ENCODE measurements around the gene SHQ1. TPM values are rescaled to one million over a fixed set of nuclear protein-coding genes. Genes with fewer than 3 reads are reported as not detected.
"Not testable (repeated sequence)": the region's sequence is repeated elsewhere in the genome, so short reads cannot be mapped to it uniquely, and the experiment has no call there.

Gene SHQ1
- total RNA-seq, 3 donors from 2014 or later, result 39.2 to 52.1 (median 44.4) TPM

DNA sequence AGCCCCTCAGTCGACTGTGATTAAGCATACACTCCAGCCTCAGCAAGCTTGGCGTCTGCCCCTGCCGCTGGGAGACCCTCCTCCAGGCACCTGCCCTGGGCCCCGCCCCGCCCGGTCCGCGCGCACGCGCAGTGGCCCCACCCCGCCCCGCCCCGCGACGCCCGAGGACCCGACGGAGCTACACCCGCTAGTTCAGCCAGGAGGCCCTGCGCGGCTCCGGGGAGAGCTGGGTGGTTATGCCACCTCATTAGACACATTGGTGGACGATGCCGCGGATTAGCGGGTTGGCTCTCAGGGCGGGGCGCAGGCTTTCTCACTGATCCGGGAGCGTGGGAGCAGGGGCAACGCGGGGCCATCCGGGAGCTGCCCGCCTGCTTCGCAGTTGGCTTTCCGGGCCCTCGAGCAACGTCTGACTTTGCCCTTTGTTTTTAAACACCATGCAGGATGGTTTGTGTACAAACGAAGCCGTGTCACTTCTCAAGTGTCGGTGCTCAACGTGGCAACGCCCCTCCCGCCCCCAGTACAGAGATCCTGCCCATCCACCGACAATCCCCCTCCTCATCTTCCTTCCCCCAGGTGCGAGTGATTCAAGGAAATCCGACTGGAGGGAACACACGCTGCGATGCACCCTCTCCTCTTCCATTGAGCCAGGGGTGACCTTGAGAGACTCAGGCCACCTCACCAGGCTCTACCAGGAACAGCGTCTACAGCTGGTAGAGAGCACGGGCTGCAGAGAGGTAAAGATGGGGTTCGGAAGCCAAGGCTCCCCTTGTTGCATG, 109.3 kb downstream of the SHQ1 start:
- Mint-ChIP-seq H3K4me1 (ENCODE audit: low read depth) (peaks cover 20% of the 10 kb centered on the region), H3K9me3 (no peaks in the 10 kb centered on the region)
- ATAC-seq, result peak; percentile 94 to 97

GRCh38 chr3:72735072-72735471, 113.2 kb downstream of the SHQ1 start:
- not testable (repeated sequence) for DNase-seq; ATAC-seq; H3K36me3 Mint-ChIP-seq (ENCODE audit: insufficient read depth); H3K4me3 Mint-ChIP-seq; H3K27me3 Mint-ChIP-seq (ENCODE audit: low read depth); H3K9me3 Mint-ChIP-seq
- peaks cover 17% of the 10 kb centered on the region for H3K4me1 Mint-ChIP-seq (ENCODE audit: low read depth)

More for the DNA sequence above, 109.3 kb downstream of the SHQ1 start:
- peak; percentile 68 for DNase-seq
- Mint-ChIP-seq H3K4me3 (peak overlapping the region; percentile 80), H3K36me3 (ENCODE audit: insufficient read depth) (peaks cover 1% of the 10 kb centered on the region), H3K27me3 (ENCODE audit: low read depth) (no peaks in the 10 kb centered on the region)

DNA sequence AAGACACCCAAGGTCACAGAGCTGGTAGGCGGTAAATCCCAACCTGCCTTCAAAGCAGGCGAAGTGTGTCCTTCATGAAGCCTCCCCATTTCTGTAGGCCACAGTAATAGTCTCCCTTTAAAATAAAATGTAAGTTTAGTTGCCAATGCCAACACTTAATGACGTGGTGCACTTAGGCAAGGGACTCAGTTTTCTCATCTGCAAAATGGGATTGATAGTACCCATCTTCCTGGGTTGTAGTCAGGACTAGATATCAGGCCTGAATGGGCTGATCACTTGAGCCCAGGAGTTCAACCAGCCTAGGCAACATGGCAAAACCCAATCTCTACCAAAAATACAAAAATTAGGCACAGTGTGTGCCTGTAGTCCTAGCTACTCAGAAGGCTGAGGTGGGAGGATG, 114.6 kb downstream of the SHQ1 start:
- Mint-ChIP-seq H3K27me3 (ENCODE audit: low read depth) (no peaks in the 10 kb centered on the region), H3K36me3 (ENCODE audit: insufficient read depth) (peaks cover 1% of the 10 kb centered on the region), H3K4me3 (no peak overlapping the region), H3K4me1 (ENCODE audit: low read depth) (peaks cover 6% of the 10 kb centered on the region), H3K9me3 (peaks cover 5% of the 10 kb centered on the region)
- DNase-seq (no peak), ATAC-seq (no peak)

GRCh38 chr3:72732666-72733345, 115.4 kb downstream of the SHQ1 start:
- not testable (repeated sequence) for H3K27me3 Mint-ChIP-seq (ENCODE audit: low read depth); DNase-seq; H3K9me3 Mint-ChIP-seq; H3K4me1 Mint-ChIP-seq (ENCODE audit: low read depth); ATAC-seq; H3K4me3 Mint-ChIP-seq; H3K36me3 Mint-ChIP-seq (ENCODE audit: insufficient read depth)

DNA sequence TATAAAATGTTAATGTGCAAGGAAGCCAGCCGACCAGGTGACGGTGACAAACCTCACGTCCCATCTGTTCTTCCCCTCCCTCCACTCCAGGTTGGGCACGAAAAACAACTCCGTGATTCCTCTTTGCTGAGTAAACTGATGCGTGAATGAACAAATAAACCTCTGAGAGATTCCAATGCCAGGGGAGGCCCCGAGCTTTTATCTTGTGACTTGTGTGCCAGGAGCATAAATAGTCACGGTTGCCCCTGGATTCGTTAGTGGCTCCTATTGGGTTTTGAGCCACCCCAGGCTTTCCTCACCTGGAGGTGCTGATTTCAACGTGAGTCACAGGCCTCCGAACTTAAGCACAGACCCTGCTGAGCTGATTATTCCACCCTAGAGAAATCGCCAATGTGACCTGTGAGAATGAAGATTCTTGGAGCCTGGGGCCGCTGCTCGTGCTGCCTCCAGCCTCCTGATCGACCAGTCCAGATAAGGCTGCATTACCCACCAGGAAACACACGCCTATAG, 119.2 kb downstream of the SHQ1 start:
- Mint-ChIP-seq H3K9me3 (peaks cover 5% of the 10 kb centered on the region), H3K4me1 (ENCODE audit: low read depth) (no peaks in the 10 kb centered on the region), H3K27me3 (ENCODE audit: low read depth) (no peaks in the 10 kb centered on the region), H3K4me3 (no peak overlapping the region), H3K36me3 (ENCODE audit: insufficient read depth) (no peaks in the 10 kb centered on the region)
- no peak for DNase-seq
- ATAC-seq, result no peak

GRCh38 chr3:72728329-72728889, 119.8 kb downstream of the SHQ1 start:
- Mint-ChIP-seq H3K27me3 (ENCODE audit: low read depth) (no peaks in the 10 kb centered on the region), H3K36me3 (ENCODE audit: insufficient read depth) (peaks cover 1% of the 10 kb centered on the region), H3K4me1 (ENCODE audit: low read depth) (peaks cover 3% of the 10 kb centered on the region), H3K4me3 (no peak overlapping the region), H3K9me3 (peaks cover 5% of the 10 kb centered on the region)
- ATAC-seq (no peak), DNase-seq (no peak)

DNA sequence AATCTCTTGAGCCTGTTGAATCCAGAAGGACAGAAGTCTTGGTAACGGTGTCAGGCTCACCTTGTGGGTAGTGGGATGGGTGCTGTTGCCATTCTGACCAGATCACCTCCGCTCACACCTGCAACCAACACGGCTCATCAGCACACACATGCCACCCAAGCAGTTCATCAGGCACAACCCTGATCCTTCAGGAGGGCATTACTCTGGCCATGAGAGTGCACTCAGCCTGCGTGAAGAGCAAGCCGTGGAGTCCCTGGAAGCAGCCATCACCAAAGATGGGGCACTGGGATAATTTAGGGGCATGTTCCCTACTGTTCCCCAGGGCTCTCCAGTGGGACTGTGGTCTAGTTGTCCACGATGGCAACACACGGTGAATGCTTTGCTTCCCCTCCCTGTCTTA, 120.5 kb downstream of the SHQ1 start:
- H3K36me3 Mint-ChIP-seq (ENCODE audit: insufficient read depth), result peaks cover 1% of the 10 kb centered on the region

GRCh38 chr3:72727172-72727571, 121.1 kb downstream of the SHQ1 start:
- Mint-ChIP-seq H3K9me3 (no peaks in the 10 kb centered on the region), H3K27me3 (ENCODE audit: low read depth) (no peaks in the 10 kb centered on the region), H3K4me1 (ENCODE audit: low read depth) (peaks cover 9% of the 10 kb centered on the region), H3K4me3 (no peak overlapping the region), H3K36me3 (ENCODE audit: insufficient read depth) (peaks cover 1% of the 10 kb centered on the region)
- ATAC-seq (no peak), DNase-seq (no peak)

More for the DNA sequence above, 120.5 kb downstream of the SHQ1 start:
- Mint-ChIP-seq H3K4me3 (no peak overlapping the region), H3K27me3 (ENCODE audit: low read depth) (no peaks in the 10 kb centered on the region), H3K9me3 (no peaks in the 10 kb centered on the region), H3K4me1 (ENCODE audit: low read depth) (peaks cover 9% of the 10 kb centered on the region)
- ATAC-seq (no peak), DNase-seq (no peak)

DNA sequence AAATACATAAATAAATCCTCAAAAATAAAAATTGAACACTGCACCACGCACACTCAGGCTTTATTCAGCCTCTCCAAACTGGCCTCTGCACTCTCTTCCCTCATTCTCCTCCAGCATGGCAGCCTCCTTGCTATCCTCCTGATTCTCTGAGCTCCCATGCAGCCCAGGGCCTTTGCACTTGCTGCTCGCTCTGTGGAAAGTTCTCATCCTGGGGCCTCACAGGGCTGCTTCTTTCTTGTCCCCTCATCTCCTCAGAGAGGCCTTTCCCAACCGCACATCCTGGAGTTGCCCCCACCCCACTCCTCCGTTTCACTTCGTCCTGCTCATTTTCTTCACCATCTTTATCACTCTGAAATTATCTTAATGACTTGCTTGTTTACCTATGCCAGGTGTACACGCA, 123.0 kb downstream of the SHQ1 start:
- ATAC-seq (no peak), DNase-seq (no peak)
- peaks cover 9% of the 10 kb centered on the region for H3K4me1 Mint-ChIP-seq (ENCODE audit: low read depth)
- H3K4me3 Mint-ChIP-seq, result no peak overlapping the region
- H3K27me3 Mint-ChIP-seq (ENCODE audit: low read depth), result no peaks in the 10 kb centered on the region
- peaks cover 1% of the 10 kb centered on the region for H3K36me3 Mint-ChIP-seq (ENCODE audit: insufficient read depth)
- H3K9me3 Mint-ChIP-seq, result no peaks in the 10 kb centered on the region

DNA sequence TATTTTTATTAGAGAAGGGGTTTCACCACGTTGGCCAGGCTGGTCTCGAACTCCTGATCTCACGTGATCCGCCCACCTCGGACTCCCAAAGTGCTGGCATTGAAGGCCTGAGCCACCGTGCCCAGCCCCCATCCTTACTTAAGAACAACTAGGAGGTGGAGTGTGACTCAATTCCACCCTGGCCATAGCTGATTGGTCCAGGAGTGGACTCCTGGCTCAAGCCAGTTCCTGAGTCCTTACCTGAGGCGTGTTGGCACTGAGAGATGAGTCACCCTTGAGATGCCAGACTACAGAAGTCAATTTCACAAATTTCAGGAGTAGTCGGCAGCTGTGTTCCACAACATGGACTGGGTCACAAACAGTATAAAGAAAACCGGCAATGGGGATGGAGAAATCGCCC, 124.2 kb downstream of the SHQ1 start:
- Mint-ChIP-seq H3K9me3 (no peaks in the 10 kb centered on the region), H3K4me1 (ENCODE audit: low read depth) (peaks cover 9% of the 10 kb centered on the region), H3K4me3 (no peak overlapping the region), H3K27me3 (ENCODE audit: low read depth) (no peaks in the 10 kb centered on the region), H3K36me3 (ENCODE audit: insufficient read depth) (peaks cover 1% of the 10 kb centered on the region)
- no peak for ATAC-seq
- DNase-seq, result no peak

- H3K4me1 Mint-ChIP-seq (ENCODE audit: low read depth), result peaks cover 9% of the 10 kb centered on the region
- ATAC-seq, result peak; percentile 95 to 96
- no peaks in the 10 kb centered on the region for H3K27me3 Mint-ChIP-seq (ENCODE audit: low read depth)
- no peak overlapping the region for H3K4me3 Mint-ChIP-seq
- no peak for DNase-seq
- peaks cover 1% of the 10 kb centered on the region for H3K36me3 Mint-ChIP-seq (ENCODE audit: insufficient read depth)
- H3K9me3 Mint-ChIP-seq, result no peaks in the 10 kb centered on the region
Measured at GRCh38 chr3:72722930-72723726, 125.1 kb downstream of the SHQ1 start.

GRCh38 chr3:72721683-72722381, 126.4 kb downstream of the SHQ1 start:
- Mint-ChIP-seq H3K4me1 (ENCODE audit: low read depth) (peaks cover 9% of the 10 kb centered on the region), H3K27me3 (ENCODE audit: low read depth) (no peaks in the 10 kb centered on the region), H3K36me3 (ENCODE audit: insufficient read depth) (peaks cover 1% of the 10 kb centered on the region), H3K4me3 (no peak overlapping the region), H3K9me3 (no peaks in the 10 kb centered on the region)
- no peak for DNase-seq
- ATAC-seq, result no peak

- peaks cover 1% of the 10 kb centered on the region for H3K36me3 Mint-ChIP-seq (ENCODE audit: insufficient read depth)
Measured at GRCh38 chr3:72720566-72720965, 127.7 kb downstream of the SHQ1 start.

More at GRCh38 chr3:72720566-72720965, 127.7 kb downstream of the SHQ1 start:
- H3K4me1 Mint-ChIP-seq (ENCODE audit: low read depth), result peaks cover 9% of the 10 kb centered on the region
- H3K4me3 Mint-ChIP-seq, result no peak overlapping the region
- H3K9me3 Mint-ChIP-seq, result no peaks in the 10 kb centered on the region
- no peak for ATAC-seq
- no peak for DNase-seq
- H3K27me3 Mint-ChIP-seq (ENCODE audit: low read depth), result no peaks in the 10 kb centered on the region

Data from activated T-cell treated with anti-CD3 and anti-CD28 coated beads, Interleukin-2, amount 50 U/mL, for 4 hours (primary cell).